Ramos (cell line): ENCODE measurements around the gene KLHL29.

Experiments
- in situ Hi-C: fragments of 300-500 bp; cut with MboI; formaldehyde crosslinking; loops from one replicate; pipeline ENCODE4 v1.14.3; 2022; ENCODE audit warnings: low sequenced_read_pairs; ENCODE audit not compliant: unreplicated experiment

KLHL29 gene

GRCh38 chr2:23617167-23617810 is 232.3 kb downstream of the KLHL29 start:
- in situ Hi-C loops: no loop called here

GRCh38 chr2:23617811-23618215 is 232.8 kb downstream of the KLHL29 start:
- in situ Hi-C loops: no loop called here

- in situ Hi-C loops: no loop called here
These were observed 233.3 kb downstream of the KLHL29 start for GRCh38 chr2:23618265-23618664.

- in situ Hi-C loops: no loop called here
These were observed 234.0 kb downstream of the KLHL29 start for GRCh38 chr2:23618794-23619530.

GRCh38 chr2:23619941-23620340 is 235.0 kb downstream of the KLHL29 start:
- in situ Hi-C loops: no loop called here

GRCh38 chr2:23620841-23621341 is 235.9 kb downstream of the KLHL29 start:
- in situ Hi-C loops: no loop called here

GRCh38 chr2:23621616-23622015 is 236.6 kb downstream of the KLHL29 start:
- in situ Hi-C loops: no loop called here

- in situ Hi-C loops: no loop called here
These were observed 237.5 kb downstream of the KLHL29 start for GRCh38 chr2:23622466-23622865.

- in situ Hi-C loops: no loop called here
These were observed 238.1 kb downstream of the KLHL29 start for GRCh38 chr2:23622966-23623675.

- in situ Hi-C loops: no loop called here
These were observed 239.4 kb downstream of the KLHL29 start for GRCh38 chr2:23624378-23624777.

- in situ Hi-C loops: no loop called here
These were observed 239.9 kb downstream of the KLHL29 start for GRCh38 chr2:23624915-23625314.

GRCh38 chr2:23625726-23626125 is 240.7 kb downstream of the KLHL29 start:
- in situ Hi-C loops: no loop called here

GRCh38 chr2:23626701-23627230 is 241.8 kb downstream of the KLHL29 start:
- in situ Hi-C loops: no loop called here

GRCh38 chr2:23627236-23628009 is 242.4 kb downstream of the KLHL29 start:
- in situ Hi-C loops: no loop called here

- in situ Hi-C loops: no loop called here
These were observed 244.2 kb downstream of the KLHL29 start for GRCh38 chr2:23628926-23629771.

- in situ Hi-C loops: no loop called here
These were observed 244.9 kb downstream of the KLHL29 start for GRCh38 chr2:23629772-23630480.

- in situ Hi-C loops: no loop called here
These were observed 246.0 kb downstream of the KLHL29 start for GRCh38 chr2:23630961-23631360.

GRCh38 chr2:23631389-23631788 is 246.4 kb downstream of the KLHL29 start:
- in situ Hi-C loops: no loop called here

- in situ Hi-C loops: no loop called here
These were observed 247.4 kb downstream of the KLHL29 start for GRCh38 chr2:23632386-23632785.
